IPS-NIHi7 (cell line): Measurements from ENCODE around the gene HINT2.

Source experiments
- DNase-seq: peaks from one replicate; pipeline ENCODE4 v3.0.0; 2012; ENCODE audit warnings: mixed read lengths; ENCODE audit errors: extremely low spot score

The HINT2 gene

DNA sequence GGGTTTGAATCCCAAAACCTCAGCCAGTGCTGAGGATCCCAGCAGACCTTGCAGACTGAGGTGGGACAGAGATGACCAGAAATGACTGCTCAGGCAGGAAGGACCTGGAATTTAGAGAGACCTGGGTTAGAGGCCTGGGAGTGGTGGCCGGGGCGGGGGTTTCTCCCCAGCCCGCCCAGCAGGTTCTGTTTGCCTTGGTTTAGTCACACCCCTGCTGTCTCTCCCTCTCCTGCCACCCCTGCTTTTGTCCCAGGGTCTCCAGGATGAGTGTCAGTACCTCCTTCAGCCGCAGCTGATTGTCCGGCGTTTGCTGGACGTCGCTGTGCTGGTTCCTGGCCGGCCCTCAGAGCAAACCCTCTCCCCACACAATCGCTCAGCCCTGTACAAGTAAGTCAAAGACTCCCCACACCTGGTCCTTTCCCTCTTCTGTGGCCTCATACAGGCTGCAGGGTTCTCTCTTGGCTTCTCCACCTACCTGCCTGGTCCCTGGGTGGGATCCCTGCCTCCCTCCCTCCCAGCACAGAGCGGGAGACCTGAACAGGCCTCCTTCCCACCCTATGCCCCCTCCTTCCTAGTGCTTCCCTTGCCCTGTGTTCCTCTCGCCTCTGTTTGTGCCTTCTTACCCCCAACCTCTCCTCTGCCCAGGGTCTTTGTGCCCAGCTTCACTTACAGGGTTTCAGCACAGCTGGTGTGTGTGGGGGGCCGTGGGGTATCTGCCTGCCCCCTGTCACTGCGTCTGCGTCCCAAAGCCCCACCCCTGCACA lies 26.2 kb upstream of the HINT2 start:
- no peak for DNase-seq

DNA sequence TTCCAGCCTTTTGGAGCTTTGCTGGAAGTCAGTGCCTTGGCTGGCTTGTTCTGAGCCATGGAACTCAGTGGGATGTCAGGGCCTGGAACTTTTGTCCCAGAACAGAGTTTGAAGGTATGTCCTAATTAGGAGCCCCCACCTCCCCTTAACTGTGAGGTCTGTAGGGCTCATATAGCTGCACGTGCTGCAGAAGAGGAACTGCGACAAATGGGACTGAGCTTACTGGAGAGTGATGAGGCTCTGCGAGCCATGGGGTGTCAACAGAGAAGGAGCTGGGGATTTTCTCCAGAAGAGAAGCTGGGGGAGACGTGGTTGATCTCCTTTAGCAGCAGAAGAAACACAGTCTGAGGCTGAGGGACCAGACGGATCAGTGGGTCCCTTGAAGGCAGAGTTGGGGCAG lies 25.1 kb upstream of the HINT2 start:
- DNase-seq, result no peak

DNA sequence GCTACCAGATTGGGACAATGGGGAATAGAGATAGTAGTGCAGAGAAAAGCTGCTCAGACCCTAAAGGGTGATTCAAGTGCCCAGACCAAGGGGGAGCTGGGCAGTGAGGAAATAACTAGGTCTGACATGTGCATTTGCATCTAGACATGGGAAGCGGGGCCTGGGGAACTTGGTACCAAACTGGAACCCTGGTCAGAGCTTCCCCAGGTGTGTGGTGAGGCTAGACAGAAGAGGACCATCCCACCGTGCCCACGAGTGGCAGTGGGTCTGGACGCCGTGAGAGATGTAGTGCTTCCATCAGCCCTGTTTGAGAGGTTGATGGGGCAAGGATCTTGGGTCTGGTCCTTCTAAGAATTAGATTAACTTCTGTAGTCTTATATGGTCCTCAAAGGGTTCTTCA lies 21.8 kb upstream of the HINT2 start:
- DNase-seq, result no peak

DNA sequence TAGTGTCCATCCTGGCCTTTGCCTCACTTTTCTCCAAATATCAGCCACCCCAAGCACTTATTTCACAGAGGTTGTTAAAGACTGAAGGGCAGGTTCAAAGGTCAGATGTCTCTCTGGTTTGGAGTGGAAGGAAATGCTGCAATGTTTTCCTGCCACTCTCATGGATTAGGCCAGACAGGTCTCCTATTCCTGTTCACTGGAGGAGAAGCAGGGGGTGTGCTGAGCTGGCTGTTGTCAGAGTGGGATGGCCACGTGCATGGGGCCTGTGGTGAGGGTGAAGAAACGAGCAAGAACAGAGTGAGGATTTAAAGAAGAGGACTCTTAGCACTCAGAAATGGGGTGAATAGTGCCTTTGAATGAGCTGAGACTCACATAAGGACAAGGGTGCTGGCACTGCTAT lies 20.9 kb upstream of the HINT2 start:
- no peak for DNase-seq

DNA sequence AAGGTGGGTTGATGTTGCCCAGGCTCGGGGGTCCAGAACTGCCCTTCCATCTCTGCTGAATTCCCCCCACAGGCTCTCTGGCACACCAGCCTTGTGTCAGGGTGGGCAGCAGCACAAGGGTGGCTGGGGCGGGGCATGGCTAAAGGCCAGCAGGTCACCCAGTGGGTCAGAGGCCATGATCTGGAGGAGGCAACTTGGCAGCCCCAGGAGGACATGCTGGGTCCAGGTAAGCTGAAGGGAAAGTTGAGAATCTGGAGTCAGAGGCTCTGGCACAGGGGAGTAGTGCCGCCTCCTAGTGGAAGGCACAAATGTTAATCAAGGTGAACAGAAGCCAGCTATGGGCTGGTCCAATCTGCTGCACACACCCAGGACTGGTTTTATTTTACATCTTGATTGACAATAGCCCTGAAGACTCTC lies 20.4 kb upstream of the HINT2 start:
- DNase-seq, result peak; percentile 59

DNA sequence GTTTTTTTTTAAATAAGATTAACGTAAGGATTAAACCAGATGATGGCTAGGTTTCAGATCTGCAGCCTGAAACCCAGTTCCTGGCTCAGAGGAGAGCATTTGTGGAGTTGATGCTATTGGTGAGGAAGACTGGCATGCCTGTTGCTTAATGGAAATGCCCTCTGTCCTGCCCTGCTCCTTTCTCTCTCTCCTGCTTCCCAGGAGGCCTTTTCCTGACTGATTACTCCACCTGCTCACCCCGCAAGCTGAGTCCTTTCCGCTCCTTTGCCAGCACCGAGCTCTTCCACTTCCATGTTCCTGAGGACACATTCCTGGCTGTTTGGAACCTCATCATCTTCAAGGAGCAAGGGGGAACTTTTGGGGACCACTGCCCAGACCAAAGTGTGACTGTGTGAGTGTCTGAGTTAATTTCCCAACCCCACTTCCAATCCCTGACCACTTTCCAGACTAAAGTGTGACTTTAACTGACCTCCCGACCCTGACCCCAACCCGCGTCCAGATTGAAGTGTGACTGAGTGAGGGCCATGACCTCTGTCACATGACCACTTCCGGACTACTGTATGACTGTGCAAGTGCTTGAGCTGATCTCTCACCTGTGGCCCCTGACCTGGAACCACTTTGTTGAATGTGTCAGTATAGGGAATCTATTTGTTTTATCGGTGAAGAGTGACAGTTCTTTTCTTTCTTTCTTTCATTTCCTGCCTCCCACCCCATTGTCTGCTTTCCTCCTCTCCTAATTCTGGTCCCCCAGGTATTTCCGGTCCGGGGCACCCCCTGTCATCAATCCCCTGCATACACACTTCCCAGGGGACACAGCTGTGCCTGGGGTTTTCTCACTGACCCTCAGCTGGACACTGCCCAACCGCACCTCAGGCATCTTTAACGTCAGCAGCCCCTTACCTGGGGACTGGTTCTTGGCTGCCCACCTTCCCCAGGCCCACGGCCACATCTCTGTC lies 19.7 kb upstream of the HINT2 start:
- no peak for DNase-seq

DNA sequence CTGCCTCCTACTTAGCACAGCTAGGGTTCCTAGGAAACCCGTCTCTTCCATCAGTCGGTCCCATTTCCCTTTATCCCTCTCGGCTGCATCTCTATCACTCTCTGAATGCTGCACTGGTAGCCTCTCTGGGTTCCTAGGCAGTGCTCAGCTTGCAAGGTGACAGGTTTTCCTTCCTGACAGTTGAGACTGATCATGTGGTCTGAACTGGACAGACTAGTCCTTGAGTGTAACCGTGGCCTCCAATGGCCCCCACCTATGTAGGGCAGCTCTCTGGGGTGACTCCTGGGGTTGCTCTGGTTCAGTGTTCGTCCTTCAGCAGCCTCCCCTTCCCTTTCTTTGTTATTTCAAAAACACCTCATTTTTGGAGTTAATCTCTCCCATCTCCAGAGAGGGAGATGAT lies 18.0 kb upstream of the HINT2 start:
- no peak for DNase-seq

DNA sequence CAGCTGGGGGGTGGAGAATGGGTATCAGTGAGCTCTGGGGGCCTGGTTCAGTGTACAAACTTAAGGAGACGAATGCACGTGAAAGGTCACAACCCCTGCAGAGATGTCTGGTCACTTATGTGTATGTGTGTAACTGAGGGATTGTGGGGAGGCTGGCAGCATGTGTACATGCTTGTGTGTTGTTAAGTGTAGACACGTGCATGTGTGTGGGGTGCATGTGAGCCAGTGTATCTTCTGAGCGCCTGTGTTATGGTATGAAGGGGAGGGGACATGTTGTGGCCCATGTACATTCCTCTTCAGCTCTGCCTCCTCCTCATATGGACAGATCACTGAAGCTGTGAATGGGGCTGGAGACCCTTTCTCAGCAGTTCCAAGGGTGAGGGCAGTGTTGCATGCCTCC lies 16.2 kb upstream of the HINT2 start:
- DNase-seq, result no peak

DNA sequence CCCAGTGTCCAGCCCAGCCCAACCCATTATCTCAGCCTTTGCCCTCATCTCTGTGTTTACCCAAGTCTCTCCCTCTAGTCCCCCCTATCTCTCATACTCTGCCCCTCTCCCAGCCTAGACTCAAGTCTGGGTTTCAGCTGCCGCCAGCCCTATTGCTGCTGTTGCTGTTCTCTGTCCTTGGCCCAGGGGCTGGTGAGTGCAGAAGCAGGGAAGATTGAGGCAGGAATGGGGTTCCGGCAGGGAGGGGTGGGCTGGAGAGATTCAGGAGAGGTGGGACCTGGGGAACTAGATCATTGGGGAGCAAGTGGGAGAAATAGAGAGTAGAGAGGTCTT lies 14.9 kb upstream of the HINT2 start:
- no peak for DNase-seq

DNA sequence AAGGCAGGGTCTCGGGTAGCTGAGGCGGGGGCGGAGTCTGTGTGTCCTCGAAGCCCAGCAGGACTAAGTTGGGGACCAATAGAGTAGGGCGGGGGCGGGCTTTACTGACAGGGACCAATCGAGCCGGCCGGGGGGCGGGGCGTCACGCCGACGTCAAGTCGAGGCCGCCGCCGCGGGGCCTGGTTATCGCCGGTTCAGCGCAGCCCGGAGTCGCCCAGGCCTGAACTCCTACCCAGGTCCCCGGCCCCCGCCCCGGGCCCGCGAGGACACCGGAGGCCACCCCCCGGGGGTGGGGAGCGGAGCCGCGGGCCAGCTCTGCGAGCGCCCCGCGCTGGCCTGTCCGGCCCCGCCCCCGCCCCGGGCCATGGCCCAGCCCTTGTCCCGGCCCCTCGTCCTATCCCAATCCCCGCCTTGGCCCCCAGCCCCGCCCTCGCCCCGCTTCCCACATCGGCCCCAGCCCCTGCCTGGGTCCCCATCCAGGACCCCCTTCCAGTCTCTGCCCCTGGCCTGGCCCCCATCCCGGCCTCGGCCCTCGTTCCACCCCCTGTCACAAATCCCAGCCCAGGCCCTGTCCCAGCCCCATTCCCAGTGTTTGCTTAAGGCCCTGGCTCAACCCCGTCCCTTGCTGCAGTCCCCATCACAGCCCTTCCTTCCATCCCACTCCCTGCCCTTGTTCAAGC lies 14.4 kb upstream of the HINT2 start, which contains the start of gene TMEM8B:
Gene TMEM8B, plus strand, starts transcription at position 145 of the 680 bp plus-strand sequence. Its CDS starts 220 bp downstream, at position 365.
- DNase-seq, result peak; percentile 97

DNA sequence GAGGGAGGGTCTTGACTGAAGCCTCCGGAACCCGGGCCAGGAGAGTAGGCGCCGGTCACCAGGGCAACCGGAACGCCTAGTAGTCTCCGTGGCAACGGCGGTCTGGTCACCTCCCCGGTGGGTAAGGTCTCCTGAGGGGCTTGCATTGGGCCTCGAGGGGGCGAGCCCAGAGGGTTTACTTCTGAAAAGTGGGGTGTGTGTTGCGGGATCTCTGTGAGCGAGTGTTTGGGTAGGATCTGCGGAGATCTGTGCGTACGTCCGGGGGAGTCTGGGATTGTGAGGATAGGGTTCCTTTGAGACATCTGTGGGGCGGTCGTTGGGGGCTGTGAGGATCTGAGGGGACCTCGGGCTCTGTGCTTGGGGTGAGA lies 13.9 kb upstream of the HINT2 start, which contains the start of gene FAM221B:
Gene FAM221B, minus strand, starts transcription at position 17 of the 368 bp plus-strand sequence. CDS start 2,571 bp downstream, outside the sequence.
- peak; percentile 50 for DNase-seq

DNA sequence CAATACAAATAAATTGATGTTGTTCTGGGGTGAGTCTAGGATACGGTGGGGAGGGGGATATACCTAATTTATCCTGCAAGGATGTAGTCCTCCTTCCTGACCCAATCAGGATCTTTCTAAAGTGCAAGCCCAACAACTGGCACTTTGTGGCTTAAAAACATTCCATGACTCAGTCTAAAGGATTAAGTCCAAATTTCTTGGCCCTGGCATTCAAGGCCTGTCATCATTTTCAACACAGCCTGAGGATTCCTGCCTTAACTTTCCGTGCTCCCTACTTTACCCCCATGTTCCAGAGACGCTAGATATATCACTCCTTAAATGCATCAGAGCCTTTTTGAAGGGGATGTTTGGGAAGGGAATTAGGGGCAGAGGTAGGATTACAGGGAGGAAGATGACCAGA lies 12.6 kb upstream of the HINT2 start:
- no peak for DNase-seq

DNA sequence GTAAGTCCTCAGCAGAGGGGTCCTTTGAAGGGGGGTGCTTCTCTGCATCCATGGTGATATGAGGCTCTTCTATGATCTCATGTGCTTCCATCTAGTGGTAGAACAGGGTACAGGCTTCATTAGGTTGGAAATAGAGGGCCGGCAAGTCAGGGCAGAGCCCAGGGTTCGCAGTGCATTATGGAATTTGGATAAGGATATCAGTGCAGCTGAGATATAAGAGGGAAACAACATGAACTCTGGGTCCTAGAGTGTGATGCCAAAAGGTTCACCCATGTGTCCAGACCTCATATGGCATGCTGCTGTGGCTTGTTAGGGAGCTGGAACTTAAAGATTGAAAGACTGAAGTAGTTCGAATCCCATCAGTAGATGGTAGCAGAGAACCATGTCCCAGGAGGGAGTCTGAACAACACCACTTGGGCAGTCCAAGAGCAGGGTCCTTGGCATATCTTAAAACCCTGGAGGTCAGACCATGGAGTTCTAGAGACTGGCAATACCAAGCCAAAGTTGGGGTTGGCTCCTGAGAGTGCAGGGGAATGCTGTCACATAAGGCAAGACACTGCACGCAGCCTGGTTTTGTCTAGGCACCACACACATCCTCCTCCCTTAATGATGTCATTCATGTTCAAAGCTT lies 11.3 kb upstream of the HINT2 start:
- peak; percentile 54 for DNase-seq

DNA sequence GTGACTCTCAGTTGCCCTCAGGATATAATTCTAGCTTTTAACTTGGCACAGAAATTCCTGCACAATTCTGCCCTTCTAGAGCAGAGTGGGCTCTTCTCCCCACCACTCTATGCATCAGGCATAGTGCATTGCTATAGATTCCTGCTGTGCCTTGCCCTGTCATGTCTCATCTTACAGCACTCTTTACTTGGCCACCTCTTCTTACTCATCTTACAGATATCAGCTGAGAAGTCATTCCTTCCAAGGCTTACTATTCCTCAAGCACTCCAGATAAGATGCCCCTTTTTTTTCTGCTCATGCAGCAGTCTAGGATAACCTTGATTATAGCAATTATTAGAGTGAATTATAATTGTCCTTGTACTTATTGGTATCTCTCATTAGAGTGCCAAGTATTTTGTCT lies 8.1 kb upstream of the HINT2 start:
- DNase-seq, result no peak

DNA sequence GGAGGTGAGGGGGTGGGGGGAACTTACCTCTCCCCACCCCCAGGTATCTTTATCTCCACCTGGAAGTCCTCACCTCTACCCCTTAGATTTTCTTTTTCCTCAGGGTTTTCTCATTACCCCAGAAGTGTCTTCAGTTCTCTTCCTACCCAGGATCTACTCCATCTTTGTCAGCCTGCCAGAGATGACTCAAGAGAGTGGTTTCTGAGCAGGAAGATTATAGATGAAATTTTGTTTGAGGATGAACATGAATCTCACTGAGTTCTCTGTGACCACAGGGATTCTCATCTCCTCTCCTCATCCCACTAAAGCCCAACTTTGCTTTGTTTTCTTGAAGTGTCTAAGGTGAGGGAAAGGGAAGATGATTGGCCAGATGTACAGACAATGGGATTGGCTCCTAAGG lies 5.2 kb upstream of the HINT2 start:
- DNase-seq, result no peak

DNA sequence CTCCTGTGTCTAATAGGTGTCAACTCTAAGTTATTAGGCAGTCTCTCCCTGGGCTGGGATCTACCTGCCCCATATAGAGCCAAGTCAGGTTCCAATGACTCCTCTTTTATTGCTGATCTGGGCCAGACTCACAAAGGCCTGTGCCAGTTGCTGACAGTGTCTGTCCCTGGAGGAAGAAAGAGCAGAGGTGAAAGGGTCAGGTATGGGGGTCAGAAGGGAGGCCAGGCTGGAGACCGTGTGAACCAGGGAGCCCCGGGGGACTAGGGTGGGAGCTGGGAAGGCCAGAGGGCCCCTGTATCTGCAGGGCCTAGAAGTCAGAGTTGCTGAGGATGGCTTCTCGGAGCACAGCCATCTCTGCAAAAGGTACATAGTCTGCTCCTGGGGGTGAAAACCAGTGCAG lies 3.5 kb upstream of the HINT2 start:
- no peak for DNase-seq

DNA sequence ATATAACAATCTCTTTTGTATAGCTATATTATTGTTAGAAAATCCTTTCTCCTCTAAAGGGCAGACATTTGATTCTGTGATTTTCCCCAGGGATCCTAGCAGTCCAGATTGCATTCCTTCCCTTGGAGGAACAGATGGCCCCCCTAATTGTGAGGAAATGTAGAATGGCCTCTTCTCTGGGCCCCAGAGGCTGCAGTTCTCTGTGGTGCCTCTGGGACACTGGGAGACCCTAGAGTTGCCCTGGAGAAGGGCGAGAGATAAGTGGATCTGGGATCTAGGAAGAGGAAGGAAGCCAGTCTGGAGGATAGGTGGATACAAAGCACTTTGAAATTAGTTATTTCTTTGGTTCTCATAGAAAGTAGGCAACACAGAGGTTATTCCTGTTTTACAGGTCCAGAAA lies 1.9 kb upstream of the HINT2 start:
- peak; percentile 41 for DNase-seq

DNA sequence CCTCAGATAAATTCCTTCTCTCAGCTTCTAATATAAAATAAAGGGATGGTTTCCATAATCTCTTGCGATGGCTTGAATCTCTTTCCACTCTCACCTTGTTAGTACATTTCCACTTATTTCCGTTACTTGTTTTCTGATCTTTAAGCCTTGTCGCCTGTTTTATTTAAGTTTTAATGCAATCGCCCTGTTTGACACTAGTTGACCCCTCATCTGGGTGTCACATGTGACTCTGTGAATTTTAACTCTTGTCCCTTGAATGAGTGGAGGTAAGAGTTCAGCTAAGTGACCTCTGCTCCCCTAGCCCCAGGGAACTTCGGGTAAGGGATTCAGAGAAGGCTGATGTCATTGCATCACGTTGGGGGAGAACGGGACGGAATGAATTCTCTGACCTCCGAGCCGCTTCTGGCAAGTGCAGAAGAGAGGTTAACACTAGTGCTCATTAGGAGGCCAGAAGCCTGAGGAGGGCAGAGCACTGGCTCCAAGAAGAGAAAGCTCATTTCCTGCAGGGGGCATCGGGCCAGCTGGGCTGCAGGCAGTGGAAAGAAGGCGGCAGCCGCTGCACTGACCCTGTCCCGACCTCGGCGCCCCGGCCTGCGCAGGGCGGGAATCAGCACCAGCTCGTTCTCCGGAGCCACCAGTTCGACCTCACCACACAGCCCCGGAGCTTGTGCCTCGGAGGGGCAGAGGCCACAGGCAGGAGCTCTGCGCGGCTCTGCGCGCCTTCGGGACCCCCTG lies 569 bp downstream of the HINT2 start:
- peak; percentile 74 for DNase-seq

DNA sequence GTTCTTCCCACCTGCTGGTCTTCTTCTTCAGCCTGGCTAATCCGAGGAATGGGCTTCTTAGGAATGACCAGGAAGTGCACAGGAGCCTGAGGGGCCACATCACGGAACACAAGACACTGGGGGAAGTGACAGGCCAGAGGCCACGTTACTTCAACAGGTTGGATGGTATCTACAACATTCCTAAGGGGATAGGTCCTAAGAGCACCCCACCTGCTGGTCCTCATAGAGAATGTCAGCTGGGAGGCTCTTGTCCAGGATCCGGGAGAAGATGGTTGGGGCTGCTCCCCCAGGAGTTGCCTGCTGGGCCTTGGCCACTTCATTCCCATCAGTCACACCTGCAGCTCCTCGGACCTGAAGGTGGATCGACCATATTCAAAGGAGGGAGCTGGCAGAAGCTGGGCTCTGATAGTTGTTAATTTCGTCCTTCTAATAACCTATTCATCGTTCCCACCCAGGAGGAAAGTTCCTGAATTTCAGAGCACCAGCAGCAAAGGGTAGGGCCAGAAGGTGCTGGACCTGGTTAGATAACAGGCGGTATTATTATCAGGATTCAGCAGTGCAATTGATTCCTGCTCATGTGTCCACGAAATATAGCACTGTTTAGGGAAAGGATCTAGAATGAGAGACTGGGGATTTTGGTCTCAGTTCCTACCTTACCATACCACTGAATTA lies 1.3 kb downstream of the HINT2 start:
- peak; percentile 49 for DNase-seq

DNA sequence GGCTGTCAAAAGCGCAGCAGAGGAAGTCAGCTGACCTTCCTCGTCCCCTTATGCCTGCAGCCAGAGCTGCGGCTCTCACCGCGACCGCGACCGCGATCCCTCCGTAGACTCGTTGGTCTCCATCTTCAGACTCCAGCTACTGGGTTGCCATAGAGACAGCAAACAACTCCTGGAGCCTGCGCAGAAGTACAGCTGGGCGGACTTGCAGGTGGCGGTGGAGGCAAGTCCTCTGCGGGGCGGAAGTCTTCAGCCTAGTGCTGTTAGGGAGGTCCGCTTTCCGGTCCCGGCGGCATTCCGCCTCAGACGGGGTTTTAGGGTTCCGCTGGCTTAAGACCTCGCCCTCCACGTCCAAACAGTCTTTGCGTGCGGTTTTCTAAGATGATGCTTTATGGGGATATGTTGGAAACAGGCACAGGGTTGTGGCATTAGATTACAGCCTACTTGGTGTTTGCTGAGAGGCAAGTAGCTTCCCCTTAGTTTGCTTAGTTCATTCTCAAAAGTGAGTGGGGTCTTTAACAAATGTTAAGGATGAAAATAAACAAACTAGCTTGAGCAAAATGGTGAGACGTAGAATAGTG lies 2.7 kb downstream of the HINT2 start, which contains the start of gene SPAG8:
Gene SPAG8, minus strand, starts transcription at position 238 of the 578 bp plus-strand sequence. Its CDS starts 115 bp downstream, at position 123.
- DNase-seq, result peak; percentile 95
